Retinal pigment epithelial cell (primary cell): Measurements from ENCODE around the gene MIGA2.
"Not testable (repeated sequence)": the region's sequence is repeated elsewhere in the genome, so short reads cannot be mapped to it uniquely, and the experiment has no call there.

Source experiments
- DNase-seq: peaks from one replicate; pipeline ENCODE4 v3.0.0-alpha.2; 2010; ENCODE audit warnings: low read depth
- H3K4me3 ChIP-seq: 2 replicates; pipeline ENCODE4 v1.5.1; 2011; ENCODE audit warnings: mild to moderate bottlenecking, low read length, control low read depth, moderate library complexity
- TF ChIP-seq, protein P1 (sequence below): conservative IDR thresholded peaks from 2 replicates; pipeline ENCODE4 v1.5.1; 2011; ENCODE audit warnings: low read depth, low read length, control low read depth, inconsistent platforms

Gene MIGA2

DNA sequence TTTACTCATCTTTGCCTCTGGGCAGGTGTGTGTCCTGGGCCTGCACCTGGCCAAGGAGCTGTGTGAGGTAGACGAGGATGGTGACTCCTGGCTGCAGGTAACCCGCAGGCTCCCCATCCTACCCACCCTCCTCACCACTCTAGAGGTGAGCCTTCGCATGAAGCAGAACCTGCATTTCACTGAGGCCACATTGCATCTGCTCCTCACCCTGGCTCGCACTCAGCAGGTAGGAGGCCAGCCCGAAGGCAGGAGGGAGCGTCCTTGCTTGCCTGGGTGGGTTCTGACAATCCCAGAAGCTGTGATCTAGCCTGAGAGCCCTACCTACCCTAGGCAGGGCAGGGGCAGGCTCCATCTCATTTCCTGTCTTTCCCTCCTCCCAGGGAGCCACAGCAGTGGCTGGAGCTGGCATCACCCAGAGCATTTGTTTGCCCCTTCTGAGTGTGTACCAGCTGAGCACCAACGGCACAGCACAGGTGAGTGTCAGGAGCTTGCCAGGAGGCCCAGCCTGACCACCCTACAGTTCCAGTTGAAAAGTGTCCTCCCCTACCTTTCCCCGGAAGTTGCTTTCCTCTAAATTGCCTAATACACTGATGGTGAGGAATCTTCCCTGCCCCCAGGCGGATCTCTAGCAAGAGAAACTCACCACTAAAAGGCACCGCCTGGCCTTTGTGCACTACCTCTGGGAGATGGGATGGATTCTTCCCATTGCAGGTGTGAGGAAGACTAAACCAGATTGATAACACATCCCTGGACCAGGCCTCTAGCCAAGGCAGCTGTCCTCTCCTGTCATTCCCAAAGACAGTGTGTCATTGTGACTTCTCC lies 34.7 kb upstream of the MIGA2 start:
- no peak for DNase-seq
- TF ChIP-seq, protein P1, sequence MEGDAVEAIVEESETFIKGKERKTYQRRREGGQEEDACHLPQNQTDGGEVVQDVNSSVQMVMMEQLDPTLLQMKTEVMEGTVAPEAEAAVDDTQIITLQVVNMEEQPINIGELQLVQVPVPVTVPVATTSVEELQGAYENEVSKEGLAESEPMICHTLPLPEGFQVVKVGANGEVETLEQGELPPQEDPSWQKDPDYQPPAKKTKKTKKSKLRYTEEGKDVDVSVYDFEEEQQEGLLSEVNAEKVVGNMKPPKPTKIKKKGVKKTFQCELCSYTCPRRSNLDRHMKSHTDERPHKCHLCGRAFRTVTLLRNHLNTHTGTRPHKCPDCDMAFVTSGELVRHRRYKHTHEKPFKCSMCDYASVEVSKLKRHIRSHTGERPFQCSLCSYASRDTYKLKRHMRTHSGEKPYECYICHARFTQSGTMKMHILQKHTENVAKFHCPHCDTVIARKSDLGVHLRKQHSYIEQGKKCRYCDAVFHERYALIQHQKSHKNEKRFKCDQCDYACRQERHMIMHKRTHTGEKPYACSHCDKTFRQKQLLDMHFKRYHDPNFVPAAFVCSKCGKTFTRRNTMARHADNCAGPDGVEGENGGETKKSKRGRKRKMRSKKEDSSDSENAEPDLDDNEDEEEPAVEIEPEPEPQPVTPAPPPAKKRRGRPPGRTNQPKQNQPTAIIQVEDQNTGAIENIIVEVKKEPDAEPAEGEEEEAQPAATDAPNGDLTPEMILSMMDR, result no peak
- H3K4me3 ChIP-seq, result no peak overlapping the region

DNA sequence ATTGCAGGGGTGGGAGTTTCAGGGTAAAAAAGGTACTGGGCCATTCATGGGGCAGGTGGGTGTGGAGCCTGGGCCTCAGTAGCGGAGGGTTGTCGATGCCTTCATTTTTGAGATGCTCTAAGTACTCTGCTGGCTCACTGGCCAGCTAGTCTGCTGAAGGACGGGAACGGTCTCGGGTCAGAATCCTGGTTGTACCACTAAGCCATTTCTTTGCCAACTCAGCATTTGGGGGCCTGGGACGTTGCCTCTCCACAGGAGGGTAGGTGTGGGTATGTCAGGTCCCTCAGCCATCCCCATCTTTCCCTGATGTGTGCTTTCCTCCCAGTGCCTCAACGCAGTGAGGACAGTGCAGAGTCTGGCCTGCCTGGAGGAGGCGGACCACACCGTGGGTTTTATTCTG lies 33.4 kb upstream of the MIGA2 start:
- DNase-seq, result no peak
- TF ChIP-seq, protein P1, result no peak
- H3K4me3 ChIP-seq, result no peak overlapping the region

DNA sequence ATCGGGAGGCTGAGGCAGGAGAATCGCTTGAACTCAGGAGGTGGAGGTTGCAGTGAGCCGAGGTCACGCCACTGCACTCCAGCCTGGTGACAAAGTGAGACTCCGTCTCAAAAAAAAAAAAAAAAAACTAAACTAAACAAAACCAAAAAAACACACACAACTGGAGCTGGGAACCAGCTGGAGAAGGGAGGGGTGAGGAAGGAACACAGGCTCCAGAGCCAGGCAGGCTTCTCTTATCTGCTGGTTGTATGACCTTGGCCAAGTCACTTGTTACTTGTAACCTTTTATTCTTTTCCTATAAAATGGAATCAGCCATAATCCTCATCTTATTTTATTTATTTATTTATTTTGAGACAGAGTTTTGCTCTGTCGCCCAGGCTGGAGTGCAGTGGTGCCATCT lies 32.3 kb upstream of the MIGA2 start:
- not testable (repeated sequence) for H3K4me3 ChIP-seq, DNase-seq

DNA sequence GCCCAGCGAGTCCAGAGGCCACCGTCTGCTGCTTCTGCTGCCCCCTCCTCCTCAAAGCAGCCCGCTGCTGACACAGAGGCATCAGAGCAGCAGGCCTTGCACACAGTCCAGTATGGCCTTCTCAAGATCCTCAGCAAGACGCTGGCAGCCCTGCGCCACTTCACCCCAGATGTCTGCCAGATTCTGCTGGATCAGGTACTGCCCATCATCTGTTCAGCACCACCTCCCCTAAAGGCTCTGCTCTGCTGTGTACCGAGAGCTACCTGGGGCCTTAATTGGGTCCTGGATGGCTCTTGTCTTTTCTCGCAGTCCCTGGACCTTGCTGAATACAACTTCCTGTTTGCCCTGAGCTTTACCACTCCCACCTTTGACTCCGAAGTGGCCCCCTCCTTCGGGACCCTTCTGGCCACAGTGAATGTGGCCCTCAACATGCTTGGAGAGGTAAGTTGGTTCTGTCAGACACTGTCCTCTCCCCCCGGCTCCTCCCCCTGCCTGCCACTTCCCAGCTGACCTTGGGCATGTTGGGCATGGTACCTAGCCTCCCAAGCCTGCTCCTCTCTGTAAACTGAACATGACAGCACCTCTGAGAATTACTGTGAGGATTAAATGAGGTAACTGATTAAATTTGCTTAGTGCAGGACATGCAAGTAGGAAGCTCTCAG lies 31.0 kb upstream of the MIGA2 start:
- no peak overlapping the region for H3K4me3 ChIP-seq
- no peak for DNase-seq
- TF ChIP-seq, protein P1, result no peak

DNA sequence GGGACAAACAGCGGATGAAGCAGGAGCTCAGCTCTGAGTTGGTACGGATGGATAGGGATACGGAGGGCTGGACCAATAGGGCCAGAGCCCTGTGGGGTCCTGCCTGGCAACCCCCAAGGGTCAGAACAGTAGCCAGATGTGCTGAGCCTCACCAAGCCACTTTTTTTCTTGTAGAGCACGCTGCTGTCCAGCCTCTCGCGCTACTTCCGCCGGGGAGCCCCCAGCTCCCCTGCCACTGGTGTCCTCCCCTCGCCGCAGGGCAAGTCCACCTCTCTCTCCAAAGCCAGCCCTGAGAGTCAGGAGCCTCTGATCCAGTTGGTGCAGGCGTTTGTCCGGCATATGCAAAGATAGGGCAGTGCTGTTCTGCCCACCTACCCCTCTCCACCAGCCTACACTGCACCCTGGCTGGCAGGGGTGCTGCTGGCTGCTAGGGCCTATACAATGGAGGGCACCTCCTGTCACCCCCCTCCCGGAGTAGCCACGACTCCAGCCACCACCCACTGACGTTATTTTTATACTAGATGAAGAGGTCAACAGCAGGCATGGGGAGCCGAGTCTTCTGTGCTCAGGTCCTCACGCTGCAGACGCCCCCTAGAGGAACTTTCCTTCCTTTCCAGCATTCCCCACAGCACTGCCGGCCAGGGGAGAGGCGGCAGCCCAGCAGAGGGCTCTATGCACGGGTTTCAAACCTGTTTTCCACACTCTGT lies 29.9 kb upstream of the MIGA2 start:
- no peak for DNase-seq
- no peak overlapping the region for H3K4me3 ChIP-seq
- TF ChIP-seq, protein P1, result peak; percentile 95

DNA sequence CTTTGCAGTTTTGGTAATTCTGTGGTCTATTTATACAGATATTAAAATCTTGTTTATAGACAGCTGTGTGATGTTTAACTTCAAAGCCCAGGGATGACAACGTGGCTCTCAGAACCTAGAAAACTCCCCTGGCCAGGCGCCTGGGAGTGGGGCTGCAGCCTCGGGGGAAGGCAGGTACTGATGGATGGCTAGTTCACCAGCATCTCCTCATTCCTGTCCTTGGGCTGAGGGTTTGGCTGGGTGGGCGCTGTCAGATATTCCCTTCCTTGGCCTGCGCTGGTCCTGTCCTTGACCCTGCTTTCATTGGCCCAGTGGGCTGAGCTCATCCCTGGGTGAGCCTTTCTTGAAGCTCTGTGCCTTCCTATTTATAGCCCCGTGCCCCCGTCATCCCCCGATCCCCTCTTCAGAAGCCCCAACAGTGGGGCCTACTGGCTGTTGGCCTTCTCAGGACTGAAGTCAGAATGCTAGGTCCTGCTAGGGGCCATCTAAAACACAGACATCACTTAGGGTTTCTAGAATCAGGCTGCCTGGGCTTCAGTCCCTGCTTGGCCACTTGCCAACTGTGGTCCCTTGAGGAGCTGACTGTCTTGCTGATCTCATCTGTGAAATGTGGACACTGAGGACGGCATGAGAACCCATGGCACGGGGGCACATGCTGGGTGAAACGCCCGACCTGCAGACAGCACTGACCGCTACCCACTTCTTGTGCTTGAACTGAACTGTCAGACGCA lies 29.2 kb upstream of the MIGA2 start:
- DNase-seq, result no peak
- TF ChIP-seq, protein P1, result no peak
- no peak overlapping the region for H3K4me3 ChIP-seq
